Breast epithelium (tissue), 3 donors: ENCODE measurements around the gene GUCA2A.

Experiments
- POLR2A ChIP-seq: fragments of 450-650 bp; IDR thresholded peaks from one replicate; pipeline ENCODE4 v1.6.1; 2016; ENCODE audit warnings: antibody characterized with exemption, mild to moderate bottlenecking, moderate library complexity
- TF ChIP-seq, protein P1 (sequence below), 3 donors: fragments of 450-650 bp; IDR thresholded peaks; one replicate each; pipeline ENCODE4 v1.5.1; 2016 to 2017; ENCODE audit warnings: antibody characterized with exemption in 3 of 3, mild to moderate bottlenecking in 3 of 3, moderate library complexity in 3 of 3

GRCh38 chr1:42176902-42177519 lies 12.5 kb upstream of the GUCA2A start:
- no peak for TF ChIP-seq POLR2A
- TF ChIP-seq, protein P1, sequence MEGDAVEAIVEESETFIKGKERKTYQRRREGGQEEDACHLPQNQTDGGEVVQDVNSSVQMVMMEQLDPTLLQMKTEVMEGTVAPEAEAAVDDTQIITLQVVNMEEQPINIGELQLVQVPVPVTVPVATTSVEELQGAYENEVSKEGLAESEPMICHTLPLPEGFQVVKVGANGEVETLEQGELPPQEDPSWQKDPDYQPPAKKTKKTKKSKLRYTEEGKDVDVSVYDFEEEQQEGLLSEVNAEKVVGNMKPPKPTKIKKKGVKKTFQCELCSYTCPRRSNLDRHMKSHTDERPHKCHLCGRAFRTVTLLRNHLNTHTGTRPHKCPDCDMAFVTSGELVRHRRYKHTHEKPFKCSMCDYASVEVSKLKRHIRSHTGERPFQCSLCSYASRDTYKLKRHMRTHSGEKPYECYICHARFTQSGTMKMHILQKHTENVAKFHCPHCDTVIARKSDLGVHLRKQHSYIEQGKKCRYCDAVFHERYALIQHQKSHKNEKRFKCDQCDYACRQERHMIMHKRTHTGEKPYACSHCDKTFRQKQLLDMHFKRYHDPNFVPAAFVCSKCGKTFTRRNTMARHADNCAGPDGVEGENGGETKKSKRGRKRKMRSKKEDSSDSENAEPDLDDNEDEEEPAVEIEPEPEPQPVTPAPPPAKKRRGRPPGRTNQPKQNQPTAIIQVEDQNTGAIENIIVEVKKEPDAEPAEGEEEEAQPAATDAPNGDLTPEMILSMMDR (IDR thresholded peaks at IDR 0.05), result peak; percentile 47 to 65 (median 49)
